ENCODE data around the gene SPATS1. TPM values are rescaled to one million over a fixed set of nuclear protein-coding genes. Genes with fewer than 3 reads are reported as not detected.
A peak's percentile ranks its signal among the peaks of the same experiment; 100 is the strongest.

SPATS1 gene
- polyA plus RNA-seq, 1 donor (not counting 4 experiments of a cell fraction or from before 2014, with no cell fraction given) = not detected

DNA sequence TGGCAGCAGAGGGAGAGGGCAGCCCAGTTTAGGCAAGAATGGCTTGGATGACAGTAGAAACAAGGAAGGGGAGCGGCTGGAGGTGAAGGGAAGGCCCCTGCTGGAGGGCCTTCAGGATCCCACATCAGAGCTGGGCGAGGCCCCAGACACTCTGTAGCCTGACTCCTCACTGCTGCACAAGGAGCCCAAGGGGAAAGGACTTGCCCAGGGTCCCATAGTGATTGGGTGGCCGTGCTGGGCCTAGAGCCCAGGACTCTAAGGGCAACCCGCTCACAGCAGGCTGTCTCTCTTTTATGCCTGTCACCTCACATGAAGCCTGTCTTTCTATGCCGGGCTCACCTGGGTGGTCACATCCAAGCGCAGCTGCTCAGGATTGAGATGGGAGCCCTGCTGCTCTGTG, 38.6 kb upstream of the SPATS1 start:
- TF ChIP-seq, protein P1, sequence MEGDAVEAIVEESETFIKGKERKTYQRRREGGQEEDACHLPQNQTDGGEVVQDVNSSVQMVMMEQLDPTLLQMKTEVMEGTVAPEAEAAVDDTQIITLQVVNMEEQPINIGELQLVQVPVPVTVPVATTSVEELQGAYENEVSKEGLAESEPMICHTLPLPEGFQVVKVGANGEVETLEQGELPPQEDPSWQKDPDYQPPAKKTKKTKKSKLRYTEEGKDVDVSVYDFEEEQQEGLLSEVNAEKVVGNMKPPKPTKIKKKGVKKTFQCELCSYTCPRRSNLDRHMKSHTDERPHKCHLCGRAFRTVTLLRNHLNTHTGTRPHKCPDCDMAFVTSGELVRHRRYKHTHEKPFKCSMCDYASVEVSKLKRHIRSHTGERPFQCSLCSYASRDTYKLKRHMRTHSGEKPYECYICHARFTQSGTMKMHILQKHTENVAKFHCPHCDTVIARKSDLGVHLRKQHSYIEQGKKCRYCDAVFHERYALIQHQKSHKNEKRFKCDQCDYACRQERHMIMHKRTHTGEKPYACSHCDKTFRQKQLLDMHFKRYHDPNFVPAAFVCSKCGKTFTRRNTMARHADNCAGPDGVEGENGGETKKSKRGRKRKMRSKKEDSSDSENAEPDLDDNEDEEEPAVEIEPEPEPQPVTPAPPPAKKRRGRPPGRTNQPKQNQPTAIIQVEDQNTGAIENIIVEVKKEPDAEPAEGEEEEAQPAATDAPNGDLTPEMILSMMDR (optimal IDR thresholded peaks at IDR 0.05 in 1 of 3, IDR thresholded peaks at IDR 0.05 in 1 of 3, conservative IDR thresholded peaks at IDR 0.05 in 1 of 3; ENCODE audit: extremely low read depth in 1 of 3, insufficient read depth in 2 of 3, low read length in 3 of 3) = no peak
- no peak for TF ChIP-seq EZH2 (IDR thresholded peaks at IDR 0.05; ENCODE audit: low read length)
- Histone ChIP-seq H3K79me2 (ENCODE audit: control insufficient read depth, insufficient read depth, low read length) (no peaks in the 10 kb centered on the region), H3K4me2 (ENCODE audit: control insufficient read depth, extremely low read depth, insufficient read depth, low read depth, low read length) (no peak overlapping the region), H3K9ac (ENCODE audit: control insufficient read depth, extremely low read depth, insufficient read depth, low read length) (no peak overlapping the region), H3K36me3 (ENCODE audit: control insufficient read depth in 2 of 2, extremely low read depth in 1 of 2, insufficient read depth in 2 of 2, low read length in 2 of 2) (peaks cover 48 to 57% of the 10 kb centered on the region in 2 experiments), H2AFZ (ENCODE audit: control insufficient read depth, low read length) (no peak overlapping the region), H3K4me3 (ENCODE audit: control insufficient read depth in 2 of 3, extremely low read depth in 1 of 3, insufficient read depth in 2 of 3, low read depth in 1 of 3, low read length in 3 of 3) (no peak overlapping the region), H4K20me1 (ENCODE audit: control insufficient read depth, extremely low read depth, insufficient read depth, low read length) (no peaks in the 10 kb centered on the region), H3K9me3 (ENCODE audit: control insufficient read depth, low read depth, low read length) (no peaks in the 10 kb centered on the region), H3K9me1 (ENCODE audit: control insufficient read depth, extremely low read depth, insufficient read depth, low read length) (peaks cover 2% of the 10 kb centered on the region), H3K4me1 (ENCODE audit: control insufficient read depth, extremely low read depth, insufficient read depth, low read length) (peaks cover 2% of the 10 kb centered on the region), H3K27me3 (ENCODE audit: control insufficient read depth, extremely low read depth, insufficient read depth, low read length) (peaks cover under 1% of the 10 kb centered on the region), H3K27ac (ENCODE audit: control insufficient read depth, insufficient read depth, low read length) (no peak overlapping the region)
- dilution Hi-C loops (cut with MboI; ENCODE audit: extremely low pct_ligation_motif_present, low sequenced_read_pairs) = no loop called here
- DNase-seq (ENCODE audit: low read depth, low spot score) (no peak), FAIRE-seq (no peak)

DNA sequence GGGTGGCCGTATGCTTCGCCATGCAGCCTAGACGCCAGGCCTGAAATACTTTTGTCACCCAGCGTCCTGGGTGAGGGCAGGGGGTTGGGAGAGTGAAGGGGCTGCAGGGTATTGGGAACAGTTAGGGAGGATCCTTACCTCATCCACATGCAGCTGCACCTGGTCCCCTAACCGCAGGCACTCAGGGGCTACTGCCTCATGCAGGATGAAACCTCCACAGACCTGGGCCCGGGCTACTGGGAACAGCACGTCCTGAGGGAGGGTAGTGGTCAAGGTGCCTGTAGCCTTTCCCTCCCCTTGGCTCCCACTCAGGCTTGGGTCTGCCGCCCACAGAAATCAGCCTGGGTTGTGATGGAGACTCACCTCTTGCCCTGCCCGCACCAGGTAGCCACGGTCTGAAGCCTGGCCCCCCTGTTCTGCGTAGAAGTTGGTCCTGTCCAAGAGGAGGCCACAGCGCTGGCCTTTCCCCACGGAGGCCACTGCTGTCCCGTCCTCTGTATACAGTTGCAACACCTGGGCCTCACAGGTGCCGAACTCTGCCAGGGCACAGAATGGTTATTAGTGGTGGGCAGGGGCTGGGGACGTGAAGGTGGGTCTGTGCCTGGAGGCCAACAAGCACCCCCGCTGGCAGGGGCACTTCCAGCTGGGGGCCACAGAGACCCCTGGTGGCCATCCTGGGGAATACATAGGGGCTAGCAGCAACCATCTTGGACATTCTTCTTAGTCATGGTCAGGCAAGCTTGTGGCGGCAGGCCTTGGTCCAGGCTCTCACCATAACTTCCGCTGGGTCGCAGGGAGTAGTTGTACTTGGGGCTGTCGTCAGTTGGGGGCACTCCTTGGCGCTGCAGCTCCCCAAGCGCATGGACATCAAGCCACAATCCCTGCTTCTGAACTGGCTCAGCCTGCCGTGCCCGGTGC, 37.9 kb upstream of the SPATS1 start:
- H3K36me3 ChIP-seq (ENCODE audit: control insufficient read depth in 2 of 2, extremely low read depth in 1 of 2, insufficient read depth in 2 of 2, low read length in 2 of 2) = peaks cover 51 to 59% of the 10 kb centered on the region in 2 experiments
- H3K4me1 ChIP-seq (ENCODE audit: control insufficient read depth, extremely low read depth, insufficient read depth, low read length) = peaks cover 9% of the 10 kb centered on the region
- H4K20me1 ChIP-seq (ENCODE audit: control insufficient read depth, extremely low read depth, insufficient read depth, low read length) = no peaks in the 10 kb centered on the region
- H3K4me3 ChIP-seq (ENCODE audit: control insufficient read depth in 2 of 3, extremely low read depth in 1 of 3, insufficient read depth in 2 of 3, low read depth in 1 of 3, low read length in 3 of 3) = no peak overlapping the region
- H3K27ac ChIP-seq (ENCODE audit: control insufficient read depth, insufficient read depth, low read length) = no peak overlapping the region
- H3K9me1 ChIP-seq (ENCODE audit: control insufficient read depth, extremely low read depth, insufficient read depth, low read length) = peaks cover 2% of the 10 kb centered on the region
- FAIRE-seq = no peak
- dilution Hi-C loops (cut with MboI; ENCODE audit: extremely low pct_ligation_motif_present, low sequenced_read_pairs) = no loop called here
- no peak overlapping the region for H3K9ac ChIP-seq (ENCODE audit: control insufficient read depth, extremely low read depth, insufficient read depth, low read length)
- H2AFZ ChIP-seq (ENCODE audit: control insufficient read depth, low read length) = no peak overlapping the region
- H3K27me3 ChIP-seq (ENCODE audit: control insufficient read depth, extremely low read depth, insufficient read depth, low read length) = no peaks in the 10 kb centered on the region
- TF ChIP-seq, protein P1 (optimal IDR thresholded peaks at IDR 0.05 in 1 of 3, IDR thresholded peaks at IDR 0.05 in 1 of 3, conservative IDR thresholded peaks at IDR 0.05 in 1 of 3; ENCODE audit: extremely low read depth in 1 of 3, insufficient read depth in 2 of 3, low read length in 3 of 3) = peak; percentile 67 to 78 (median 75)
- TF ChIP-seq EZH2 (IDR thresholded peaks at IDR 0.05; ENCODE audit: low read length) = no peak
- H3K4me2 ChIP-seq (ENCODE audit: control insufficient read depth, extremely low read depth, insufficient read depth, low read depth, low read length) = no peak overlapping the region
- H3K79me2 ChIP-seq (ENCODE audit: control insufficient read depth, insufficient read depth, low read length) = no peaks in the 10 kb centered on the region
- no peak for DNase-seq (ENCODE audit: low read depth, low spot score)
- H3K9me3 ChIP-seq (ENCODE audit: control insufficient read depth, low read depth, low read length) = no peaks in the 10 kb centered on the region
